Measurements from ENCODE around the gene CMSS1.

The CMSS1 gene

GRCh38 chr3:99931059-99931458 lies 113.4 kb downstream of the CMSS1 start:
- Histone ChIP-seq H3K27me3 (ENCODE audit: insufficient read depth, low read length) (no peaks in the 10 kb centered on the region), H3K36me3 (ENCODE audit: insufficient read depth, low read depth, low read length) (no peaks in the 10 kb centered on the region), H3K9me3 (ENCODE audit: insufficient read depth, low read depth, low read length) (no peaks in the 10 kb centered on the region), H3K9ac (ENCODE audit: low read depth, low read length) (no peak overlapping the region), H3K4me1 (ENCODE audit: insufficient read depth, low read length) (peaks cover 50% of the 10 kb centered on the region), H3K4me3 (ENCODE audit: low read length) (no peak overlapping the region), H3K27ac (ENCODE audit: low read length) (no peak overlapping the region)

DNA sequence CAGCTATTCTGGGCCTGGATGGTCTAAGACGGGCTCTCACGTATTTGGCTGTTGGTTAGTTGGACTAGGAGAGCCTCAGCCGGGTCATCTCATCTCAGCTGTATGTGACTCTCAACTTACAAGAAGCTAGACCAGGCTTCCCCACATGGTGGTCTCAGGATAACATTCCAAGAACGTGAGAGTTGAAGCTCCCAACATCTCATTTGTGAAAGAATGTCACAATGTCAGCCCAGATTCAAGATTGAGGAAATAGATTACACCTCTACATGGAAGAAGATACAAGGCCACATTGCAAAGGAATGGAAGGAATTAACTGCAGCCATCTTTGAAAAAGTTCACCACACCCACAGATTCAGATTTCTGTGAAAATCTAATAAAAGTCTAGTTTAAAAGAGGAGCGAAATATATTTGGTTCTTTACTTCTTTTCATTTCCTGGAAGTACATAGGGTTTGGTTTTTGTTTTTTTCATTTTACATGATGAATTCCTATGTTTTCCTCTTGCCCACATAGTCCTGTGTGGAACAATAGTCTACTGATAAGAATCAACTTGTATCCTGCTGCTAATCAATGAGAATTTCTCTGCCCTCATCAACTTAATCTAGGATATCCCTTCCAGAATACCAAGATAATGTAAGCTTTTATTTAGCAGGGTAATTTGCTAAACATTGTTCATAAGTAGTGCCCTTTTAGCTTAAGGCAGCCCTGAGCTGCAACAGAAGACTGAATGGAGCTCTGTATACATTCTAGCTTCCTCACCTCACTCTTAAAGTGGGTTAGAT lies 116.5 kb downstream of the CMSS1 start:
- H3K27me3 ChIP-seq (ENCODE audit: insufficient read depth, low read length) = no peaks in the 10 kb centered on the region
- H3K36me3 ChIP-seq (ENCODE audit: insufficient read depth, low read depth, low read length) = no peaks in the 10 kb centered on the region
- H3K4me1 ChIP-seq (ENCODE audit: insufficient read depth, low read length) = peaks cover 23% of the 10 kb centered on the region
- no peak overlapping the region for H3K27ac ChIP-seq (ENCODE audit: low read length)
- H3K9me3 ChIP-seq (ENCODE audit: insufficient read depth, low read depth, low read length) = no peaks in the 10 kb centered on the region
- no peak overlapping the region for H3K9ac ChIP-seq (ENCODE audit: low read depth, low read length)
- H3K4me3 ChIP-seq (ENCODE audit: low read length) = no peak overlapping the region

- H3K27me3 ChIP-seq (ENCODE audit: insufficient read depth, low read length) = no peaks in the 10 kb centered on the region
- peaks cover 13% of the 10 kb centered on the region for H3K4me1 ChIP-seq (ENCODE audit: insufficient read depth, low read length)
- no peaks in the 10 kb centered on the region for H3K9me3 ChIP-seq (ENCODE audit: insufficient read depth, low read depth, low read length)
- H3K4me3 ChIP-seq (ENCODE audit: low read length) = no peak overlapping the region
- H3K27ac ChIP-seq (ENCODE audit: low read length) = no peak overlapping the region
- no peaks in the 10 kb centered on the region for H3K36me3 ChIP-seq (ENCODE audit: insufficient read depth, low read depth, low read length)
- H3K9ac ChIP-seq (ENCODE audit: low read depth, low read length) = no peak overlapping the region
Measured at GRCh38 chr3:99934975-99935797, 117.5 kb downstream of the CMSS1 start.

DNA sequence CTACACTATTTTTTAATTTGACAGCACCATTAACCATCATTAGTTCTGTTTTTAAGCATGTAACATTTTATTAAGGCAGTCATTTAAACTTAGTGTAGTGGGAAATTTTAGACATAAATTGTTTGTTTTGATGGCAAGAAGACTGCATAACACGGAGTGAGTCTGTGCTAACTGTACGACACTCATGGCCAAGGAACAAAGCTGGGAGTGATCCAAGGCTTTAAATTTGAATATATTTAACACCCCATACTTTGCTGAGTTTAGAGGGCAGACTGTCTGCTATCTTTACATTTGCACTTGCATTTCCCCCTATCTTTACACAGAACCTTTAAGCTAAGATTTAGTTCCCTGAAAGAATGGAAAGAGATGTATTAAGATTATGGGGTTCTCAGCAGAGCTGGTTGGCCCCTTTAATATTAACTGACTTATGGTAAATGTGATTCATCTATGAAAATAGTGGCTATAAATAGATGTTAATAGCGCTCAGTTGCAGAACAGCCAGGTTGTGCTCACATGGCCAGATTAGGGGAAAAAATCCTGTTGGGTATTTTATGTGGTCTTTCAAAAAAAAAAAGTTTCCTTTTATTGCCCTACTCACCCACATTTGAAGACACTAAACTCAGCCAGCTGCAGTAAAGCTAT lies 120.7 kb downstream of the CMSS1 start:
- Histone ChIP-seq H3K36me3 (ENCODE audit: insufficient read depth, low read depth, low read length) (no peaks in the 10 kb centered on the region), H3K27ac (ENCODE audit: low read length) (no peak overlapping the region), H3K4me3 (ENCODE audit: low read length) (no peak overlapping the region), H3K9me3 (ENCODE audit: insufficient read depth, low read depth, low read length) (no peaks in the 10 kb centered on the region), H3K27me3 (ENCODE audit: insufficient read depth, low read length) (no peaks in the 10 kb centered on the region), H3K9ac (ENCODE audit: low read depth, low read length) (no peak overlapping the region), H3K4me1 (ENCODE audit: insufficient read depth, low read length) (no peaks in the 10 kb centered on the region)

- no peaks in the 10 kb centered on the region for H3K27me3 ChIP-seq (ENCODE audit: insufficient read depth, low read length)
- no peaks in the 10 kb centered on the region for H3K36me3 ChIP-seq (ENCODE audit: insufficient read depth, low read depth, low read length)
- H3K9ac ChIP-seq (ENCODE audit: low read depth, low read length) = no peak overlapping the region
- H3K9me3 ChIP-seq (ENCODE audit: insufficient read depth, low read depth, low read length) = no peaks in the 10 kb centered on the region
- H3K4me1 ChIP-seq (ENCODE audit: insufficient read depth, low read length) = peaks cover 5% of the 10 kb centered on the region; the same call in 1 of the 2 replicates
- no peak overlapping the region for H3K4me3 ChIP-seq (ENCODE audit: low read length)
- no peak overlapping the region for H3K27ac ChIP-seq (ENCODE audit: low read length)
Measured at GRCh38 chr3:99939876-99940275, 122.2 kb downstream of the CMSS1 start.

GRCh38 chr3:99940350-99940749 lies 122.7 kb downstream of the CMSS1 start:
- H3K9me3 ChIP-seq (ENCODE audit: insufficient read depth, low read depth, low read length) = no peaks in the 10 kb centered on the region
- no peak overlapping the region for H3K4me3 ChIP-seq (ENCODE audit: low read length)
- peaks cover 8% of the 10 kb centered on the region; the same call in 1 of the 2 replicates for H3K4me1 ChIP-seq (ENCODE audit: insufficient read depth, low read length)
- H3K9ac ChIP-seq (ENCODE audit: low read depth, low read length) = no peak overlapping the region
- H3K27me3 ChIP-seq (ENCODE audit: insufficient read depth, low read length) = no peaks in the 10 kb centered on the region
- H3K36me3 ChIP-seq (ENCODE audit: insufficient read depth, low read depth, low read length) = no peaks in the 10 kb centered on the region
- H3K27ac ChIP-seq (ENCODE audit: low read length) = no peak overlapping the region

GRCh38 chr3:99941211-99941610 lies 123.5 kb downstream of the CMSS1 start:
- H3K9ac ChIP-seq (ENCODE audit: low read depth, low read length) = no peak overlapping the region
- no peak overlapping the region for H3K4me3 ChIP-seq (ENCODE audit: low read length)
- H3K27ac ChIP-seq (ENCODE audit: low read length) = no peak overlapping the region
- H3K27me3 ChIP-seq (ENCODE audit: insufficient read depth, low read length) = no peaks in the 10 kb centered on the region
- no peaks in the 10 kb centered on the region for H3K36me3 ChIP-seq (ENCODE audit: insufficient read depth, low read depth, low read length)
- H3K4me1 ChIP-seq (ENCODE audit: insufficient read depth, low read length) = peaks cover 12% of the 10 kb centered on the region; the same call in 1 of the 2 replicates
- no peaks in the 10 kb centered on the region for H3K9me3 ChIP-seq (ENCODE audit: insufficient read depth, low read depth, low read length)

DNA sequence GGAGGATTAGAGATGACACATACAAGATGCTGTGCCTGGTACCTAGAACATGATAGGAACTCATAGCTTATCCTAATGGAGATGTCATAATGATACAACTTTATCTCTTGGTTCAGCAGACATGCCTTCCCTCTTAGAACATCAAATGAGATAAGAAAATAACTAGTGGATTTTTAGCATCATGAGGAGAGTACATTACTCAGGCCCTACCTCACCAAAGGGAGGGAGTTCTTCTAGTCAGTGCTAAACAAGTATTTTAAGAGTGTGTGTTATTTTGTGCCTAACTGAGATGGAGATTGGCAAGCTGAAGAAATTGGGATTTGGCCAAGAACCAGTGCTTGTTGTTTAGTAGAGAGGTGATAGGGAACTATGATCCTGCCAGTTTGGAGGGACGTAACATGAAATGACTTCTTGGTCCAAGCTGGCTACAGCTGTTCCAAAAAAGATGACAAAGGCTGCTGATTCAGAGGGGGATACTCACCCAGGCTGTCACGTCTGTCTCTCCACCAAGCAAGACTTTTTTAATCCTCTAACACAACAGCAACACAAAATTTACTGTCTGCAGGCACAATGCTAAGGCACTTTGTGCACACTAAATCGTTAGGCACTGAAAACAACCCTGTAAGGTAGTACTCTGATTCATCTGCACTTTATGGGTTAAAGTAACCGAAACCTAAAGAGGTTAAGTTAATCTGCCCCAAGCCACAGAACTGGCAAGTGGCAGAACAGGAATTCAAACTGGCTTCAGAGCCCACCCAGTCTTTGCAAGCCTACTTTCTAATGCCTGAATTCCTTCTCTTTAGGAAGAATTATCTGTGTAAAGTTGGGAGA lies 126.5 kb downstream of the CMSS1 start:
- Histone ChIP-seq H3K9ac (ENCODE audit: low read depth, low read length) (no peak overlapping the region), H3K4me3 (ENCODE audit: low read length) (no peak overlapping the region), H3K36me3 (ENCODE audit: insufficient read depth, low read depth, low read length) (no peaks in the 10 kb centered on the region), H3K27ac (ENCODE audit: low read length) (no peak overlapping the region), H3K27me3 (ENCODE audit: insufficient read depth, low read length) (no peaks in the 10 kb centered on the region), H3K4me1 (ENCODE audit: insufficient read depth, low read length) (peaks cover 12% of the 10 kb centered on the region; the same call in 1 of the 2 replicates), H3K9me3 (ENCODE audit: insufficient read depth, low read depth, low read length) (no peaks in the 10 kb centered on the region)

DNA sequence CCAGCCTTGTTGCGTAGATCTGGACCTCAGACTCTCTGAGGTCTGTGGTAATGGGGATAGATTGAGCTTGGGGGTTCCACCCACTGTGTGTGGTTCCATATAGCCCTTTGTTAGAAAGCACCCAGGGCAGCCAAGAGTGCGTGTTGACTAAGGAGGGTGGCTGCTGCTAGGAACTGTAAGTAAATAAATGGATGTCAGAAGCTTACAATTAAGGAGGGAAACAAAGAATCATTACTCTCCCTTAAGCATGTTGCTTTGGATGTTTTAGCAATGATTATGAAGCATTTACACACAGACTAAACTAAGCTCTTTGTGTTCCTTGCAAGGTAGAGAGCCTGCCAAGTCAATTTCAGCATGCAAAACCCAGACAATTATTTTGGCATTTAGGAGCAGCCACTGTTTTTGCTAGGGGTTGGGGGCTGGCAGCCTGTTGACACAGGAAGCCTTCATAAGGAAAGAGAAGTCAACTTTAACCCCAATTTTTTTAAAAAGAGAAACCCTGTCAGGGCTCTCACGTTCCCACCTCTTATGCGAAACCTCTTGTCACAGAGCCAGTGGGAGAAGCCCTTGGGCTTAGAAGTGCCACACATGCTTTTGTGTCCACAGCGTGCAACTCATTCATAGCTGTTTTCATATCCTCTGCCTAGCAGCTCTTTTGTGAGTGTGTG lies 127.8 kb downstream of the CMSS1 start:
- H3K9ac ChIP-seq (ENCODE audit: low read depth, low read length) = no peak overlapping the region
- no peaks in the 10 kb centered on the region for H3K9me3 ChIP-seq (ENCODE audit: insufficient read depth, low read depth, low read length)
- no peak overlapping the region for H3K27ac ChIP-seq (ENCODE audit: low read length)
- no peaks in the 10 kb centered on the region for H3K27me3 ChIP-seq (ENCODE audit: insufficient read depth, low read length)
- H3K4me1 ChIP-seq (ENCODE audit: insufficient read depth, low read length) = peaks cover 12% of the 10 kb centered on the region; the same call in 1 of the 2 replicates
- no peaks in the 10 kb centered on the region for H3K36me3 ChIP-seq (ENCODE audit: insufficient read depth, low read depth, low read length)
- H3K4me3 ChIP-seq (ENCODE audit: low read length) = no peak overlapping the region

- Histone ChIP-seq H3K4me3 (ENCODE audit: low read length) (no peak overlapping the region), H3K27ac (ENCODE audit: low read length) (no peak overlapping the region), H3K9me3 (ENCODE audit: insufficient read depth, low read depth, low read length) (no peaks in the 10 kb centered on the region), H3K9ac (ENCODE audit: low read depth, low read length) (no peak overlapping the region), H3K4me1 (ENCODE audit: insufficient read depth, low read length) (peaks cover 12% of the 10 kb centered on the region; the same call in 1 of the 2 replicates), H3K36me3 (ENCODE audit: insufficient read depth, low read depth, low read length) (no peaks in the 10 kb centered on the region), H3K27me3 (ENCODE audit: insufficient read depth, low read length) (no peaks in the 10 kb centered on the region)
Measured at GRCh38 chr3:99947356-99947755, 129.7 kb downstream of the CMSS1 start.

All from iPS-20b (cell line).